HK-2 (cell line): ENCODE measurements around the gene RAB25.

Source experiments
- DNase-seq: peaks from one replicate; pipeline ENCODE4 v3.0.0-alpha.2; 2018; ENCODE audit not compliant: unreplicated experiment

Gene RAB25

GRCh38 chr1:156117414-156118176 is 56.6 kb downstream of the RAB25 start:
- DNase-seq = no peak

DNA sequence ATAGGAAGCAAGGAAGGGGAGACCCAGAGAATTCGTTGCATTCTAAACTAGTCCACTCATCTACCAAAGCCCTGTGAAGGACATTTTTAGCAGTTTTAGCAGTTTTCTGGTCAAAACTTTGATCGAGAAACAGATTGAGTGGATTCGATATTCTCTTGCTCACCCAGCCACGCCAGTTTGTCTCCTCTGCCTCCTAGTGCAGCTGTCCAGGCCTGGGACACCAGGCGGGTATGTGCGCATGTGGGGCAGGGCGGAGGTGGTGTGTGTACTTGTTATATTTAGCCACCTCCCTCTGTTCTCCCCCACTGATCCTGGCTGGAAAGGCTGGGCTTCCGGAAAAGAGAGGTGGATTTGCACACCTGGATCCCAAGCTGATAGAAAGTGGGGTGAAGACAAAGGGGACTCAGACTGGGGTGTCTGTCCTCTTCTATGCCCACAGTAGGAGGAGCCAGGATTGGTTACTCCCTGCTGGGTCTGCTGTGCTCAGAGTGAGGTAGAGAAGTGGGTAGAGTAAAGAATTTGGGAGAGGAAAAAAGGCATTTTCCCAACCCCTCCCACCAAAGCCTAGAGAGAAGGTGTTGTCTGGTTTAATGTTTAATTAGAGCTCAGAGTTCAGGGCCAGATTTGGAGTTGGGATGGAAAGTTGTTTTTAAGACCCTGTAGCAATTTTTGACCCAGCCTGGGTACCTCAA is 57.4 kb downstream of the RAB25 start:
- DNase-seq = no peak

- DNase-seq = no peak
Observed at GRCh38 chr1:156119503-156120209, 58.7 kb downstream of the RAB25 start.
